OCI-LY1 (cell line): ENCODE data around the gene COL20A1.

ENCODE experiments used
- H2AFZ ChIP-seq: fragments of 200-600 bp; sonication (generic), shearing (Covaris generic); 2 replicates; pipeline ENCODE4 v1.6.0; 2014; ENCODE audit warnings: antibody characterized with exemption, mild to moderate bottlenecking, low read length
- H3F3A ChIP-seq: fragments of 200-600 bp; sonication (generic), shearing (Covaris generic); 2 replicates; pipeline ENCODE4 v1.6.0; 2014; ENCODE audit warnings: mild to moderate bottlenecking, antibody characterized with exemption, low read length, moderate library complexity; ENCODE audit not compliant: insufficient read depth
- H3K27ac ChIP-seq: fragments of 200-600 bp; sonication (generic); 2 replicates; pipeline ENCODE4 v1.5.1; 2014; ENCODE audit warnings: low read length, mixed run types, mild to moderate bottlenecking, low read depth; ENCODE audit not compliant: poor library complexity, severe bottlenecking
- H3K27me3 ChIP-seq: fragments of 200-600 bp; sonication (generic); 2 replicates; pipeline ENCODE4 v1.6.0; 2014; ENCODE audit warnings: antibody characterized with exemption, mild to moderate bottlenecking, low read length, moderate library complexity; ENCODE audit not compliant: insufficient read depth
- H3K36me3 ChIP-seq: fragments of 200-600 bp; sonication (generic); 2 replicates; pipeline ENCODE4 v1.6.1; 2014; ENCODE audit warnings: mild to moderate bottlenecking, antibody characterized with exemption, low read length, moderate library complexity, mixed read lengths; ENCODE audit not compliant: insufficient read depth
- H3K4me1 ChIP-seq: fragments of 200-600 bp; sonication (generic); 2 replicates; pipeline ENCODE4 v1.5.1; 2014; ENCODE audit warnings: mild to moderate bottlenecking, low read length, moderate library complexity; ENCODE audit not compliant: insufficient read depth, severe bottlenecking
- H3K4me2 ChIP-seq: fragments of 200-600 bp; sonication (generic), shearing (Covaris generic); 2 replicates; pipeline ENCODE4 v1.6.1; 2014; ENCODE audit warnings: low read length
- H3K4me3 ChIP-seq: fragments of 200-600 bp; sonication (generic); 2 replicates; pipeline ENCODE4 v1.5.1; 2014; ENCODE audit warnings: low read length, low read depth, mild to moderate bottlenecking, mixed read lengths; ENCODE audit not compliant: poor library complexity, severe bottlenecking
- H3K79me2 ChIP-seq: fragments of 200-600 bp; shearing (Covaris generic); 2 replicates; pipeline ENCODE4 v1.6.1; 2016; ENCODE audit warnings: mixed run types, low read length, mixed read lengths; ENCODE audit not compliant: insufficient read depth
- H3K9ac ChIP-seq: fragments of 200-600 bp; sonication (generic), shearing (Covaris generic); 2 replicates; pipeline ENCODE4 v1.6.1; 2014; ENCODE audit warnings: mild to moderate bottlenecking, low read length, mixed read lengths
- H3K9me2 ChIP-seq: fragments of 200-600 bp; sonication (generic), shearing (Covaris generic); 2 replicates; pipeline ENCODE4 v1.6.1; 2014; ENCODE audit warnings: low read depth, mild to moderate bottlenecking, low read length, mixed read lengths
- H3K9me3 ChIP-seq: fragments of 200-600 bp; shearing (Covaris generic); 2 replicates; pipeline ENCODE4 v1.6.1; 2014; ENCODE audit warnings: low read length, mixed read lengths
- H4K20me1 ChIP-seq: fragments of 200-600 bp; sonication (generic), shearing (Covaris generic); 2 replicates; pipeline ENCODE4 v1.6.0; 2016; ENCODE audit warnings: mild to moderate bottlenecking, low read length; ENCODE audit not compliant: insufficient read depth
- CTCF ChIP-seq: fragments of 200-600 bp; sonication (generic), shearing (Covaris generic); IDR thresholded peaks from 2 replicates; pipeline ENCODE4 v1.5.1; 2017; ENCODE audit warnings: mild to moderate bottlenecking, antibody characterized with exemption, low read length, moderate library complexity, mixed read lengths
- EZH2 ChIP-seq: fragments of 200-600 bp; sonication (generic), shearing (Covaris generic); IDR thresholded peaks from 2 replicates; pipeline ENCODE4 v1.8.0; 2017; ENCODE audit warnings: borderline replicate concordance, mixed run types, mild to moderate bottlenecking, antibody characterized with exemption, low read length, moderate library complexity, mixed read lengths

Gene COL20A1

GRCh38 chr20:63323357-63323981 lies 30.5 kb downstream of the COL20A1 start:
- Histone ChIP-seq H3K27me3 (no peaks in the 10 kb centered on the region), H3K9me2 (no peaks in the 10 kb centered on the region), H3K36me3 (no peaks in the 10 kb centered on the region; the same call in 1 of the 2 replicates), H3K4me3 (no peak overlapping the region), H3K4me1 (no peaks in the 10 kb centered on the region), H3K9me3 (no peaks in the 10 kb centered on the region), H3K4me2 (no peak overlapping the region), H3F3A (no peaks in the 10 kb centered on the region), H3K79me2 (no peaks in the 10 kb centered on the region), H3K27ac (no peak overlapping the region), H4K20me1 (no peaks in the 10 kb centered on the region), H3K9ac (no peak overlapping the region), H2AFZ (no peak overlapping the region)
- no peak for TF ChIP-seq CTCF
- TF ChIP-seq EZH2: no peak

GRCh38 chr20:63325021-63325471 lies 32.1 kb downstream of the COL20A1 start:
- Histone ChIP-seq H3K4me1 (no peaks in the 10 kb centered on the region), H3K9me3 (no peaks in the 10 kb centered on the region), H3K9me2 (no peaks in the 10 kb centered on the region), H4K20me1 (no peaks in the 10 kb centered on the region), H3K27ac (no peak overlapping the region), H3K27me3 (no peaks in the 10 kb centered on the region), H3K9ac (no peak overlapping the region), H3K4me2 (no peak overlapping the region), H3K79me2 (no peaks in the 10 kb centered on the region), H3K36me3 (no peaks in the 10 kb centered on the region; the same call in 1 of the 2 replicates), H3K4me3 (no peak overlapping the region), H2AFZ (no peak overlapping the region), H3F3A (no peaks in the 10 kb centered on the region)
- TF ChIP-seq EZH2: no peak
- no peak for TF ChIP-seq CTCF

- TF ChIP-seq CTCF (no peak), EZH2 (no peak)
- H3K4me2 ChIP-seq: no peak overlapping the region
- no peaks in the 10 kb centered on the region for H3K4me1 ChIP-seq
- H3F3A ChIP-seq: no peaks in the 10 kb centered on the region
- H3K27ac ChIP-seq: no peak overlapping the region
- H2AFZ ChIP-seq: no peak overlapping the region
- no peaks in the 10 kb centered on the region for H3K9me3 ChIP-seq
- no peaks in the 10 kb centered on the region for H3K79me2 ChIP-seq
- no peaks in the 10 kb centered on the region for H4K20me1 ChIP-seq
- H3K4me3 ChIP-seq: no peak overlapping the region
- H3K9me2 ChIP-seq: no peaks in the 10 kb centered on the region
- H3K27me3 ChIP-seq: no peaks in the 10 kb centered on the region
- no peak overlapping the region for H3K9ac ChIP-seq
- no peaks in the 10 kb centered on the region; the same call in 1 of the 2 replicates for H3K36me3 ChIP-seq
Observed at GRCh38 chr20:63325554-63326313, 32.7 kb downstream of the COL20A1 start.
